Sigmoid colon (tissue), 7 donors: ENCODE measurements around the gene THSD7A. TPM values are rescaled to one million over a fixed set of nuclear protein-coding genes. Genes with fewer than 3 reads are reported as not detected.
"Not testable (repeated sequence)": the region's sequence is repeated elsewhere in the genome, so short reads cannot be mapped to it uniquely, and the experiment has no call there.

Experiments used
- DNase-seq: peaks from one replicate; pipeline ENCODE4 v3.0.0-alpha.2; 2019
- H3K27ac ChIP-seq, 4 donors: fragments of 200-600 bp; sonication (generic); one replicate each; pipeline ENCODE4 v1.5.1; 2016 to 2019; ENCODE audit warnings: mild to moderate bottlenecking in 1 of 4
- H3K27me3 ChIP-seq, 3 donors: fragments of 200-600 bp; sonication (generic); one replicate each; pipeline ENCODE4 v1.5.1; 2019; ENCODE audit warnings: mild to moderate bottlenecking in 1 of 3
- H3K36me3 ChIP-seq, 4 donors: fragments of 200-600 bp; sonication (generic); one replicate each; pipeline ENCODE4 v1.5.1; 2016 to 2019
- H3K4me1 ChIP-seq, 4 donors: fragments of 200-600 bp; sonication (generic); one replicate each; pipeline ENCODE4 v1.5.1; 2017 to 2019
- H3K4me3 ChIP-seq, 4 donors: fragments of 200-600 bp; sonication (generic); one replicate each; pipeline ENCODE4 v1.5.1; 2017 to 2019; ENCODE audit warnings: mild to moderate bottlenecking in 2 of 4, moderate library complexity in 1 of 4
- H3K9me3 ChIP-seq, 4 donors: fragments of 200-600 bp in 3 of 4; sonication (generic) in 3 of 4; one replicate each; pipeline versions ENCODE4 v1.5.1 to v1.6.1; 2013 to 2019
- CTCF ChIP-seq, 4 experiments: fragments of 450-650 bp in 3 of 4; fragments of 200-600 bp in 1 of 4; IDR thresholded peaks; one replicate each; pipeline ENCODE4 v1.5.1; 2016 to 2019; ENCODE audit warnings: antibody characterized with exemption in 4 of 4, mild to moderate bottlenecking in 3 of 4, moderate library complexity in 2 of 4
- EP300 ChIP-seq, 4 donors: sonication (generic); formaldehyde crosslinking; IDR thresholded peaks; one replicate each; pipeline ENCODE4 v1.6.1; 2017; ENCODE audit warnings: antibody characterized with exemption in 4 of 4
- POLR2A ChIP-seq, 2 donors: fragments of 450-650 bp; IDR thresholded peaks; one replicate each; pipeline ENCODE4 v1.6.1; 2016; ENCODE audit warnings: antibody characterized with exemption in 2 of 2, mild to moderate bottlenecking in 2 of 2, moderate library complexity in 2 of 2
- POLR2AphosphoS5 ChIP-seq, 4 donors: sonication (generic); formaldehyde crosslinking; IDR thresholded peaks; one replicate each; pipeline ENCODE4 v1.6.1; 2017; ENCODE audit warnings: antibody characterized with exemption in 4 of 4
- WGBS, 2 donors: extraction: QIAGEN DNeasy Blood & Tissue Kit; methylation state at CpG; one replicate each; pipeline ENCODE4 v1.1.7; 2013; 5-methylcytosine and 5-hydroxymethylcytosine counted together
- intact Hi-C: fragments of 100-400 bp; cut with DNase I; formaldehyde crosslinking; loops from one replicate; pipeline ENCODE4 v1.15.1; 2023
- polyA plus RNA-seq, 3 donors: library from polyadenylated mRNA; stranded (reverse); fragments of 200-250 nt; gene quantifications; one replicate each; pipeline ENCODE4 v1.2.3, GENCODE V29; 2013
- total RNA-seq, 4 donors: library from RNA; depleted of rRNA; stranded (reverse); fragments of >200 nt; gene quantifications; one replicate each; pipeline ENCODE4 v1.1.0, GENCODE V29; 2016
- donor health status: healthy with polysubstance abuse.
- donor health status: Bipolar disorder and iron deficiency.
- donor health status: healthy.

THSD7A gene
- total and polyA plus RNA-seq, 7 donors, result under 0.01 to 6.9 (median 5.0) TPM

DNA sequence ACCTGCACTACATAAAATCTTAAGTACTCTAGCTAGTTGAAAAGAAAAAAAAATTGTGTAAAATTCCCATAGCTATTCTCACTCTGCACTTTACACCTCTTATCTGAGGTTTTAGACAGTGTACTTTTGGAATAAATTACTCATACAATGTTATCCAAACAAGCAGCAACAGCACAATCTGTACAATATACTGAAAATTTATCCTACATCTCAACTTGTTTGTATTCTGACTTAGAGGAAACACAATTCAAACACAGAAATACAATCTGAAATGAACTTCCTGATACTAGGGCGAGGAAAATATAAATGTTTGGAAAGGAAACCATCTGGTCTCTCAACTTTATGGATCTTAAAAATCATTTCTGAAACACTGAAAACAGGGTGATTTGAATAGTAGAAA, 381.7 kb downstream of the THSD7A start:
- Histone ChIP-seq H3K4me3 (no peak overlapping the region), H3K4me1 (peaks cover 0 to 11% (median 4%) of the 10 kb centered on the region in 4 donors), H3K27ac (no peak overlapping the region), H3K36me3 (no peaks in the 10 kb centered on the region), H3K9me3 (no peaks in the 10 kb centered on the region), H3K27me3 (no peaks in the 10 kb centered on the region)
- DNase-seq, result no peak
- intact Hi-C loops, result no loop called here
- TF ChIP-seq POLR2AphosphoS5 (IDR thresholded peaks at IDR 0.05) (no peak), CTCF (IDR thresholded peaks at IDR 0.05) (no peak), EP300 (IDR thresholded peaks at IDR 0.05) (no peak), POLR2A (IDR thresholded peaks at IDR 0.05) (no peak)
- WGBS, 2 donors, result 4 to 31% methylated on average over 1 of the region's 1 CpG

DNA sequence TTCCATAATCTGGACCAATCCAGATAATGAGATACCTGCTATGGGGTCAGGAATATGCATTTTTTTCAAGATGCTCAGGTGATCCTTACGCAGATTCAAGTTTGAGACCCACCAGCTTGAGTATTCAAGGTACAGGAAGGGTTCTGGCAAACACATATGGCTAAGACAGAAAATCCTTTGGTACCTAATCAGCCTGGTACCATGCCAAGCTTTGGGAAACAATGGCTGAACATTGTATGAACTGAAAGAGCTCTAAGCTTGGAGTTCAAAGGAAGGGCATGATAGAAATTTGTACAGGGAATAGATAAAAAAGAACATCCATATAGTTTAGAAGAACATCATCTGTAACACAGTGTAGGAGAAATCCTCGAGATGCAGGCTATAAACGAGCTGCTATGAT, 382.7 kb downstream of the THSD7A start:
- TF ChIP-seq CTCF (IDR thresholded peaks at IDR 0.05) (no peak), POLR2AphosphoS5 (IDR thresholded peaks at IDR 0.05) (no peak), EP300 (IDR thresholded peaks at IDR 0.05) (no peak), POLR2A (IDR thresholded peaks at IDR 0.05) (no peak)
- Histone ChIP-seq H3K4me1 (peaks cover 0 to 11% (median 4%) of the 10 kb centered on the region in 4 donors), H3K9me3 (no peaks in the 10 kb centered on the region), H3K27ac (no peak overlapping the region), H3K27me3 (no peaks in the 10 kb centered on the region), H3K4me3 (no peak overlapping the region), H3K36me3 (no peaks in the 10 kb centered on the region)
- WGBS, 2 donors, result 80 to 85% methylated on average over 3 of the region's 3 CpGs
- intact Hi-C loops, result no loop called here
- DNase-seq, result no peak

- H3K27ac ChIP-seq, result no peak overlapping the region
- intact Hi-C loops, result no loop called here
- H3K9me3 ChIP-seq, result no peaks in the 10 kb centered on the region
- H3K27me3 ChIP-seq, result no peaks in the 10 kb centered on the region
- TF ChIP-seq EP300 (IDR thresholded peaks at IDR 0.05), result no peak
- TF ChIP-seq POLR2AphosphoS5 (IDR thresholded peaks at IDR 0.05), result no peak
- DNase-seq, result no peak
- H3K36me3 ChIP-seq, result no peaks in the 10 kb centered on the region
- 22 to 67% methylated on average over 4 of the region's 4 CpGs for WGBS, 2 donors
- peaks cover 0 to 11% (median 4%) of the 10 kb centered on the region in 4 donors for H3K4me1 ChIP-seq
- no peak overlapping the region for H3K4me3 ChIP-seq
Measured at GRCh38 chr7:11448323-11448722, 383.7 kb downstream of the THSD7A start.

DNA sequence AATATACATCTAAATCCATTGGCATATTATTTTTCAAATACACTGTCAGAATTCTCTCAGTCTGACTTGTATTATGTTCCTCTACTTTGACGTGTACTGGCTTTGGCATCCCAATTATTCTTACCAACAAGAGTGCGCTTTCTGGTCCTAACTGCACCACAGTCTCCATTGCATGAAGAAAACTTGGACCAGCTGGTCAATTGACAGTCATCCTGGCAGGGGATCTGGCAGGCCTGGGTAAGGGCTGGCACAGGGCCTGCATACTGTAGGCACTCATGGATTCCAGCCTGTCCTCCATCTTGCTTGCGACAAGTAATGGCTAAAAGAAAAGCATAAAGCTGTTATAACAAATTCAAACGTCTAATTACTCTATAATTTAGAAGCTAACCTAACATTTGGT, 384.9 kb downstream of the THSD7A start:
- Histone ChIP-seq H3K4me1 (peaks cover 0 to 4% (median under 1%) of the 10 kb centered on the region in 4 donors), H3K4me3 (no peak overlapping the region), H3K27me3 (no peaks in the 10 kb centered on the region), H3K36me3 (no peaks in the 10 kb centered on the region), H3K27ac (no peak overlapping the region), H3K9me3 (no peaks in the 10 kb centered on the region)
- intact Hi-C loops, result no loop called here
- TF ChIP-seq POLR2AphosphoS5 (IDR thresholded peaks at IDR 0.05), result no peak
- DNase-seq, result no peak
- 92 to 93% methylated on average over 4 of the region's 4 CpGs for WGBS, 2 donors

- H3K27me3 ChIP-seq, H3K27ac ChIP-seq, H3K9me3 ChIP-seq, intact Hi-C loops, H3K36me3 ChIP-seq, H3K4me3 ChIP-seq, H3K4me1 ChIP-seq, DNase-seq: not testable (repeated sequence)
- 92 to 94% methylated on average over 4 of the region's 4 CpGs for WGBS, 2 donors
Measured at GRCh38 chr7:11443934-11444333, 388.1 kb downstream of the THSD7A start.

DNA sequence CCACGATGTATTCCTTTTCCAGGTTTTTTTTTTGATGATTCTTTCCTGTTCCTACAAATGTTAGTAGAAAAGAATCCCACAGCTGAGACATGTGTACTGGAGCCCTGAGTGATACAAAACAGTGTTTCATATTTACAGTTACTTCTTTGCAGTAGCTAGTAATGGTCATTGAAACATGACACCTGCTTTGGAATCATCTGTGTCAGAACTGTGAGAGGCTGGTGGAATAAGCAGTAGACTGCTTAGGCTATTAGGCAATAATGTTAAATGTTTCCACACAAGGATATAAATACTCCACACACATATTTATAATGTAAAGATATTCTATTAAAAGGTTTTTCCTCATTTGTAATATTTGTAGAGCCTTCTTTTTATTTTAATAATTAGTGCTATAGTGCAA, 394.0 kb downstream of the THSD7A start:
- Histone ChIP-seq H3K27me3 (no peaks in the 10 kb centered on the region), H3K36me3 (no peaks in the 10 kb centered on the region), H3K4me3 (no peak overlapping the region), H3K9me3 (no peaks in the 10 kb centered on the region), H3K4me1 (peaks cover 0 to 13% (median 3%) of the 10 kb centered on the region in 4 donors), H3K27ac (no peak overlapping the region)
- intact Hi-C loops, result no loop called here
- TF ChIP-seq EP300 (IDR thresholded peaks at IDR 0.05) (no peak), POLR2AphosphoS5 (IDR thresholded peaks at IDR 0.05) (peak in 1 of 4 donors; percentile 20)
- DNase-seq, result no peak
- 64 to 69% methylated on average over 1 of the region's 1 CpG for WGBS, 2 donors

- Histone ChIP-seq H3K27ac (no peak overlapping the region), H3K36me3 (no peaks in the 10 kb centered on the region), H3K4me1 (peaks cover 0 to 13% (median 3%) of the 10 kb centered on the region in 4 donors), H3K9me3 (no peaks in the 10 kb centered on the region), H3K27me3 (no peaks in the 10 kb centered on the region), H3K4me3 (no peak overlapping the region)
- WGBS, 2 donors, result 65 to 72% methylated on average over 2 of the region's 2 CpGs
- TF ChIP-seq CTCF (IDR thresholded peaks at IDR 0.05), result no peak
- TF ChIP-seq POLR2A (IDR thresholded peaks at IDR 0.05), result no peak
- no peak for TF ChIP-seq POLR2AphosphoS5 (IDR thresholded peaks at IDR 0.05)
- TF ChIP-seq EP300 (IDR thresholded peaks at IDR 0.05), result no peak
- DNase-seq, result no peak
- intact Hi-C loops, result no loop called here
Measured at GRCh38 chr7:11436773-11437524, 395.0 kb downstream of the THSD7A start.
